MG63 (cell line): ENCODE measurements around the gene KCNQ1. TPM values are rescaled to one million over a fixed set of nuclear protein-coding genes. Genes with fewer than 3 reads are reported as not detected.

Experiments
- DNase-seq: peaks from one replicate; pipeline ENCODE4 v3.0.0-alpha.2; 2020
- H3K27me3 ChIP-seq: fragments of 250-450 bp; sonication (Bioruptor Pico); 2 replicates; pipeline ENCODE4 v1.5.1; 2020; ENCODE audit warnings: mild to moderate bottlenecking, moderate library complexity
- H3K36me3 ChIP-seq: fragments of 250-450 bp; sonication (Bioruptor Pico); 2 replicates; pipeline ENCODE4 v1.5.1; 2020; ENCODE audit warnings: mild to moderate bottlenecking, moderate library complexity
- H3K4me3 ChIP-seq: fragments of 250-450 bp; sonication (Bioruptor Pico); 2 replicates; pipeline ENCODE4 v1.5.1; 2020; ENCODE audit warnings: mild to moderate bottlenecking, moderate library complexity
- H3K9me3 ChIP-seq: fragments of 250-450 bp; sonication (Bioruptor Pico); 2 replicates; pipeline ENCODE4 v1.5.1; 2020; ENCODE audit warnings: mild to moderate bottlenecking, moderate library complexity
- total RNA-seq: library from RNA; depleted of rRNA; stranded (reverse); fragments of >200 nt; shearing (Covaris generic); gene quantifications from 2 replicates; pipeline ENCODE4 v1.2.3, GENCODE V29; 2014; ENCODE audit warnings: low replicate concordance

KCNQ1 gene
- total RNA-seq, 1 experiment from 2014 or later = not detected

DNA sequence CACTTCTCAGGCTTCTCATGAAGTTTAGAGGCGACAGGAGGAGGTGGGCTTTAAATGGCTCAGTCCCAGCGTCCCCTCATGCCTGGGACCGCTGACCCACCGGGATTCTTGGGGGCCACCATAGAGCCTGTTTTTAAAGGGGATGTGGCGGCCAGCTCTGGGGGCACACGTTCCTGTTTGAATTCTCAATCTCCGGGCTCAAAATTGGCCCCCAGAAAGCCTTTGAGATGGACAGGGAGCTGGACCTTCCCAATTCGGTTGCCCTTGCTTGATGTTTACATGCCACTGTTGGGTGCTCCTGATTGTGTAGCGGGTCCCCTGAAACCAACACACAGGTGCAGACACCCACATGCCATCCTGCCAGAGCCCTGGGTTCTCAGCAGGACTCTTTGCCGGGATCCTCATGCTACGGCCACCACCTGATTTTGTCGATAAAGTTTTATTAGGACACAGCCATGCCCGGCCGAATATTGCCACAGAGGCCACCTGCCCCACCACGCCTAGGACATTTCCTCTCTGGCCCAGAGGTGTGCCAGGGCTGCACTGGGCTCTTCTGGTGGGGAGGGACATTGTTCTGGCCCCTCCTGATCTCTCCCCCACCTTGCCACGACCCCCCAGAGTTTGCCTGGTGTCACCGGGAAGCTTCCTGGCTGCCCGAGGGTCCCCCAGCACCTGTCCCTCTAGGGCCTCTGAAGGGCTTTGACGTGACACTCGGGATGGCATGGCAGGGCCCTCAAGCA, 71.6 kb downstream of the KCNQ1 start:
- no peaks in the 10 kb centered on the region for H3K9me3 ChIP-seq
- no peaks in the 10 kb centered on the region for H3K27me3 ChIP-seq
- DNase-seq = no peak
- H3K36me3 ChIP-seq = no peaks in the 10 kb centered on the region
- H3K4me3 ChIP-seq = no peak overlapping the region

DNA sequence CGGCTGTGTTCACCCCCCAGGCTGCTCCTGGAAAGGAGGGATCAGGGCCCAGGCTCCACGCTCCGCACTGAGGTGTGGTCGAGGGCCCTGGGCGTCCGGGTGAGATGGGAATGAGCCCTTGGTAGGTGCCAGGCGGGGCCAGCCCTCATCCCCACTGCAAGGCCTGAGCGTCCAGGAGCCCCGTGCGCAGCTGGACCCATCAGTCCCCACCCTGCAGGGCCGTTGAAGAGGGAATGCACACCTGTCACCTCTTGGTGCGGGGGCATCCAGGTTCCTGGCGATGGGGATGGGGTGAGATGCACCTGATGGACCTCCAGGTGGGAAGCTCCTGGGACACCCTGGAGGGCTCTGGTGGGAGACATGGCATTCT, 72.2 kb downstream of the KCNQ1 start:
- Histone ChIP-seq H3K36me3 (no peaks in the 10 kb centered on the region), H3K27me3 (no peaks in the 10 kb centered on the region), H3K9me3 (no peaks in the 10 kb centered on the region), H3K4me3 (no peak overlapping the region)
- no peak for DNase-seq

DNA sequence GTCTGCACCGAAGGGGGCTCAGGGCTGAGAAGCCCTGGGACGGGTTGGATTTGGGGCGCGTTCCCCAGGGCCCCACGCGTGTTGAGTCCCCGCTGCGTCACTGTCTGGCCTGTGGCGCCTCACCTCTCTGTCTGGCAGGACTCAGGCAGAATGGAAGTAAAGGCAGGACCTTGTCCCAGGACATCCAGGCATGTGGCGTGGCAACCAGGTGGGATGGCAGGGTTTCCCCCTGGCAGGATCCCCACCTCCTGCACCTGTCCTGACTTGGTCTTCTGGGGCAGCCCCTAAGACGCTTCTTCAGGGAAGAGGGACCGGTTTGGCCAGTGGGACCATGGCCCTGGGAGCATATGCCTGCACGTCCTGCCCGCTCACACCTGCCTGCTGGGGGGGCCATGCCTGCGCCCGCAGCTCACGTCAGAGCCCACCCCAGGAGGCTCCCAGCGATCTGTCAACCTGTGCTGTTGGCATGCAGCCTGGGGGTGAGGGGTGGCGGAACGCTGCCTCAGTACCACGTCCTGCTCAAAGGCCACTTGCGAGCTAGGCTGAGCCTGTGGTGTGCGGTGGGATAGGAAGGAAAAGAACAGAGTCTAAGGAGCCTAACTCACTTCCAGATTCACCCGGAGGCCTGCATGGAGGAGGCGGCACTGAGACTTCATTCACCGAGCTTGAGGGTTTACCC, 72.7 kb downstream of the KCNQ1 start:
- no peak for DNase-seq
- Histone ChIP-seq H3K27me3 (no peaks in the 10 kb centered on the region), H3K9me3 (no peaks in the 10 kb centered on the region), H3K4me3 (no peak overlapping the region), H3K36me3 (no peaks in the 10 kb centered on the region)

DNA sequence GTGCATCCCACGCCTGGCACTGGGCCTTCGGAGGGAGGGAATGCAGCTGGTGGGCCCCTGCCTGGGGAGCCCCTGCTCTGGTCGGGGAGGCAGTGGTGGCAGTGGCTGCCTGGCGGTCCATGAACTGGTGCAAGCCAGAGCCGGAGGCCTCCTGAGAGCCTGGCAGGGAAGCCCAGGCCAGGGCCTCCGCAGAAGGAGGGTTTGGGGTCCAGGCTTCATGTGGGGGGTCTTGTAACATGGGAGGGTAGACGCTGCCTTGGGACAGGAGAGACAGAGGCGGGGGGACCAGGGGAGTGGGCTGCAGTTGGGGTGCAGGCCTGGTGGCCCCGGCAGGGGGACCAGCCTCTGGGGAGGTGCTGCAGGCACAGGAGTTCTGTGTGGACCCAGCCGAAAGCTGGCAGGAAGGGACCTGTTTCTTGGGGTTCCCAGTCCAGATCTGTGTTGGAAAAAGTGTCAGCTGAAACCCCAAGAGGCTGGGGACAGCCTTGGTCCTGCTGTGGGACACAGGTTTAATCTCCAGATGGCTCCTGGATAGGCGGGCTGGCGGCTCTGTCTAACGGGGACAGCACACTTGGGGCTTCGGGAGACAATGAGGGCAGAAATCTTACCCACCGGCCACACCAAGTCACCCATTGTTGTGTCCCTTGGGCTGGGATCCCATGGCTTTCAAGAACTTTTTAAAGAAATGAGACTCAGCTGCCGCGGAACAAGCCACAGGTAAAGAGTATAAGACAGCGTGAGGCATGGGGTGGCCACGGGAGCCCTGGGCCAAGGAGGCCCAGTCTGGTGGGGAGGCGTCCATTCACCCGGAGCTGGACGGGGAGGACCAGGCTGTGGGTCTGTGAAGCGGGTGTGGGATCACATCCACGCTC, 73.5 kb downstream of the KCNQ1 start:
- Histone ChIP-seq H3K4me3 (no peak overlapping the region), H3K27me3 (no peaks in the 10 kb centered on the region), H3K36me3 (no peaks in the 10 kb centered on the region), H3K9me3 (no peaks in the 10 kb centered on the region)
- no peak for DNase-seq

DNA sequence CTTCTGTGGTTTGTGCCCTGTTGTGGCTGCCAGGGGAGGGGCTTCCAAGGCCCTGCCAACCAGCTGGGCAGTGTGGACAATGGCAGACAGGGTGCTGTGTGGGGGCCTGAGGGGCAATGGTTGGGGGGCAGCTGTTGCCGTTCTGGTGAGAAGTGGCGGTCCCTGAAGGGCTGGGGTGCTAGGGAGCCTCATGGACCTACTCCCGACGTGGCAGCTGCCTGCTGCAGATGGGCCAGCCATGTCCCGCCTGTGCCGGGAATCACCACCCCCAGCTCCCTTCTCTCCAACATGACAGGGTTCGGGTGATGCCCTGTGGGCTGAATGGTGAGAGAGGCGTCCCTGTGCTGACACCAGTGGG, 74.2 kb downstream of the KCNQ1 start:
- no peak overlapping the region for H3K4me3 ChIP-seq
- no peaks in the 10 kb centered on the region for H3K27me3 ChIP-seq
- no peak for DNase-seq

DNA sequence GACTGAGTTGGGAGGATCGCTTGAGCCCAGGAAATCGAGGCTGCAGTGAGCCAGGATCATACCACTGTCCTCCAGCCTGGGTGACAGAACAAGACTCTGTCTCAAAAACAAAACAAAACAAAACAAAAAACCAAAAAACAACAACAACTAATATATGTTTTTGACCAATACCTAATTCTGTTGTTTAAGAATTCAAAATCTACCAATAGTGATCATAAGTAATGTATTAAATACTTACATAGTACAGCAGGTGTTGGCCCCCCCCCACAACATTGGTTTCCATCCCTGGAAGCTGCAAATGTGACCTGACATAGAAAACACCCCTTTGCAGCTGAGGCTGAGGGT, 74.7 kb downstream of the KCNQ1 start:
- Histone ChIP-seq H3K36me3 (no peaks in the 10 kb centered on the region), H3K9me3 (no peaks in the 10 kb centered on the region), H3K27me3 (no peaks in the 10 kb centered on the region), H3K4me3 (no peak overlapping the region)
- DNase-seq = no peak

More for the DNA sequence above, 74.2 kb downstream of the KCNQ1 start:
- H3K36me3 ChIP-seq = no peaks in the 10 kb centered on the region
- no peaks in the 10 kb centered on the region for H3K9me3 ChIP-seq

DNA sequence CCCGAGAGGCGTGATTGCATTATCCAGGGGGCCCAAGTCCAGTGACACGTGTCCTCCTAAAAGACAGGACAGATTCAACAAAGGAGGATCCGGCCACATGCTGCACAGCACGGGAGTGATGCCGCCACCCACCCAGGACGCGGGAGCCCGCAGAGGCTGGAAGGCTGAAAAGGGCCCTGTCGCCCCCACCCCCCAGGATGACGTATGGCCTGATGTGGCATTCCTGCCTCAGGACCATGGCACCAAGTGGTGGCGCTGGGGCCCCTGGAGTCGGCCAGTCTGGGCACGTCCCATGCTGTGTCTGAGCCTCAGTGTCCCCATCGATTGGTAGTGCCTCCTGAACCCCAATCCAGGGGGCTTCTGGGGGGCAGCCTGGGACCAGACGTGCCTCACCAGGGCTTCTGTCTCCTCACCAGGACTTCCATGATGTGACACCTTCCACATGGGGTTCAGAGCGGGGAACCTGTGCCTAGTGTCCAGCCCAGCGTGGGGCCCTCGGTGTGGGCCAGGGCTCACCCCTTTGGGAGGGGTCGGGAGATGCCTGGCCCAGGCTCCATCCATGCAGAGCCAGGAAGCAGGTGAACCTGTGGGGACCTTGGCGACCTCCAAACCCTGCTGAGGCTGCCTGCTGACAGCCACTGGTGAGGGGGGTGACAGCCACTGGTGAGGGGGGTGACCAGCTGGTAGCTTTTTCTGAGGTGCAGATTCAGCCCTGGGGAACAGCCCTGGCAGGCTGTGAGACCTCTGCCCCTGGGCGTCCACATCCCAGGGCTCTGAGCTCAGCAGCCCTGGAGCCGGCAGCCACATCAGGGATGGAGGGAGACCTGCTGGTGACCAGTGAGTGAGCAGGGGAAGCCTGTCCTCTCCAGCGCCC, 75.3 kb downstream of the KCNQ1 start:
- H3K27me3 ChIP-seq = no peaks in the 10 kb centered on the region
- H3K9me3 ChIP-seq = no peaks in the 10 kb centered on the region
- DNase-seq = no peak
- H3K4me3 ChIP-seq = no peak overlapping the region
- no peaks in the 10 kb centered on the region for H3K36me3 ChIP-seq

DNA sequence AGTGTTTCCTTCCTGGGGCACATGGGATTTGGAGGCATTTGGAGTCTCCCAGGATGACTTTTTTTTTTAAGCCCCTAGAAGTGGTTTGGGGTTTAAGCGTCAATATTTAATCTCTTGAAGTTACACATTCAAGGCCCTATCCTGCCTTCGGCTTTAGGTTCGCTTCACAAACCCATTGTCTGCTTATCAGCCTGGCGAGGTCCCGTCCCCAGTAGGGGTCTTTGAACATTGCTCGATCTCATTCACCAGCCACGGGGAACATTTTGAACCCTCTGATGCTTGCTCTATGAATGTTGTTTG, 75.9 kb downstream of the KCNQ1 start:
- DNase-seq = no peak
- Histone ChIP-seq H3K9me3 (no peaks in the 10 kb centered on the region), H3K36me3 (no peaks in the 10 kb centered on the region), H3K4me3 (no peak overlapping the region), H3K27me3 (no peaks in the 10 kb centered on the region)

DNA sequence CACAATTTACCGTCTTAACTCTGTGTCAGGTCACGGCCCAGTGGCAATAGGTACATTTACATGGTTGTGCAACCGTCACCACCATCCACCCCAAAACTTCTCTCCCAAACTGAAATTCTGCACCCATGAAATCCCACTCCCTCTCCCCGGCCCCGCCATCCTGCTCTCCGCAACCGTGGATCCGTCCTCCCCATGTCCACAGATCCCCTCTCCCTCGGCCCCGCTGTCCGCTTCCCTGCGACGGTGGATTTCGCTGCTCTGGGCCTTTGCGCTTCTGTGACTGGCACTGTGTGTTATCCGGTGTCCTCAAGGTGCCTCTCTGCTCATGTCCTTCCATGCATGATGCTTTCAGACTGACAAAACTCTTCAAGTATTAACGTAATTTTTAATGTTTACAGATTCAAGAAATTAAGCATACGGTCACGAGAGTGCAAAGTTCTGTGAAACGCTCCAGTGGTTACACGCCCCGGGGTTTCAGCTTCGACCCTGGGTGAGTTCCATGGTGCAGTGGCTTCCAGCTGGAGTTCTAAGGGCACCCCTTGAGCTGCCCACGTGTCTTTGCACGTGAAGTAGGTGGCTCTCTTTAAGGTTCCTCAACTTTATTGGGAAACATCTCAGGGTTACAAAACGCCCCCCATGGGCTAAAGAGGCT, 76.4 kb downstream of the KCNQ1 start:
- Histone ChIP-seq H3K9me3 (no peaks in the 10 kb centered on the region), H3K27me3 (no peaks in the 10 kb centered on the region), H3K36me3 (no peaks in the 10 kb centered on the region), H3K4me3 (no peak overlapping the region)
- DNase-seq = no peak

DNA sequence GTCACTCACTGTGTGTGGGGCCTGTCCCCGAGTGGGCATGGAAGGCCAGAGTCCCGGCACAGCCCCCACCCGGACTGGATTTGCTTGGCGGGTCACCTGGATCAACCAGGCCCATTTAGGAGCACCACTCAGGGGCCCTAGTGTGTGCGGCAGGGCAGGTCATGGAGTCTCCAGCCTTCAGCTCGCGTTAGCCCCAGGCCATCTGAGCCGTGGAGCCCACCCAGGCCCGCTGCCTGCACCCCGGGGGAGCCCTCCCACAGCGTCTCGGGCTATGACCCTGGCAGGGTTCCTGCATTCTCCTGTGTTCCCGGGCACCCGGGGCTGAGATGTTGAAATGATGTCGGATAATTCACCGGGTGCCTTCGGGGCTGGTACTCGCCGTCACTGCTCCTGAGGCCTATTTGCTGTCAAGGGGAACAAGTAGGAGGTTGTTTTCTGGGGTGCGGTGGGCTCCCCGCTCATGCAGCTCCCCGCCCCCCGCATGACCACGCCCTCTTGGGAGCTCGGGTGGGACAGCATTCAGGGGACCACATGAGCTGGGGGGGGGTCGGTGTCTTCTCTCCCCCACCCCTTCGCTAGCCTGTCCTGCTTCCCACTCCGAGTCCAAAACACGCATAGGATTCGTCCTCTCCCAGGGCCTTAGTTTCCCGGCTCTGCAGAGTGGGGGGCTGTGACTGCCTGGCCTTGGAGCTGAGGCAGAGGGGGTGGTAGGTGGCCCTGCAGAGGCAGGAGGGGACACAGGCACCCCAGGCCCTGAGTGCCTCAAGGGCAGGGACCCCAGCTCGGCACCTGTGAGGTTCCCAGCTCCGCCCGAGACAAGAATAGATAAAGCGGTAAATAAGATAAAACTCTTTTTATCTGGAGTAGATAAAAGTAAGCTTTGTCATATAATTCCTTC, 77.2 kb downstream of the KCNQ1 start:
- DNase-seq = no peak
- Histone ChIP-seq H3K9me3 (no peaks in the 10 kb centered on the region), H3K27me3 (no peaks in the 10 kb centered on the region), H3K4me3 (no peak overlapping the region), H3K36me3 (no peaks in the 10 kb centered on the region)

DNA sequence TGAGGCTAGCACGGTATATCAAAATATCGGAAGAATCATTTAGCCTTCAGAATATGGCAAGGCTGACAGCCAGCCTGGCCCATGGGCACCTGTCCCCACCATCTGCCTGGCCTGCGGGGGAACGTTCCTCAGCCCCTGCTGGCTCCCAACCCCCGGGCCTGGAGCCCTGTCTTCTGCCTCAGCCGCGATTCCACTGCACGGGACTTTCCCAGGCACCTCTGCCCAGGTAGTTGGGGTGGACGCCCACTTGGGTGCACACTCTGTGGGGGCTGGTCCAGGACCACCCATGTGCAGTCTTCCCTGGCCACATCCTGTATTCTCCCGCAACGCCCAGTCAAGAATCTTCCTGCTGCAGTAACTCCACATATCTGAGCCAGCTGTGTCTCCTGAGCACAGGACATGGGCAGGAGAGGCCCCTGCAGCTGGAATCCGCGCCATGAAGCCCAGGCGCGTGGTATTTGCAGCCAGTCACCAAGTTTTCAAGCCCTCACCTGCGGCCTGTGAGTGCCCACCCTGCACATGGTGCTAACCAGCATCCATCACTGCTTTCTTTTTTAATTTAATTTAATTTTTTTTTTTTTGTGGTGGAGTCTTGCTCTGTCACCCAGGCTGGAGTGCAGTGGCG, 77.9 kb downstream of the KCNQ1 start:
- no peak overlapping the region for H3K4me3 ChIP-seq
- no peaks in the 10 kb centered on the region for H3K36me3 ChIP-seq
- no peak for DNase-seq
- H3K27me3 ChIP-seq = no peaks in the 10 kb centered on the region
- H3K9me3 ChIP-seq = no peaks in the 10 kb centered on the region

DNA sequence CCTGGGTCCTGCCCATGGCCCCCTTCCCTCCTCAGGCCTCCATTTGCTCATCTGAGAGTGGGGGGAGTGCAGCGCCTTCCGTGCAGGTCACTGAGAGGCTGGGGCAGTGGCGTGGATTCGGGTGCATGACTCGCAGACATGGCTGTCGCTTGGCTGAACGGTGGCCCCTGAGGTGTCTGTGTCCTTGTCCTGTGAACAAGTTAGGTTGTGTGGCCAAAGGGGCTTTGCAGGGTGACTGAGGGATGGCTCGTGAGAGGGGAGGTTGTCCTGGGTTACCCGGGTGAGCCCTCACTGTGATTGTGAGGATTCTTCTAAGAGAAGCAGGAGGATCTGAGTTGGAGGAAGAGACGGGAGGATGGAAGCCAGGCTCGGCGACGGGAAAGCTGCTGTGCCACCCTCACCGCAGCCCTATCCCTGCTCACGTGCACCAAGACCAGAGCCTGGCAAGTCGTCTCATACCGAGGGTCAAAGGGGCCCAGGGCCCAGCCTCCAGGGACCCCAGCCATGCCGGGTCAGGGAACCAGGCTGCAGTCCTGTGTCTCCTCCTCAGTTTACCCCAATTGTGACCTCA, 79.1 kb downstream of the KCNQ1 start:
- H3K4me3 ChIP-seq = no peak overlapping the region
- H3K9me3 ChIP-seq = no peaks in the 10 kb centered on the region
- H3K36me3 ChIP-seq = no peaks in the 10 kb centered on the region
- no peak for DNase-seq
- no peaks in the 10 kb centered on the region for H3K27me3 ChIP-seq

DNA sequence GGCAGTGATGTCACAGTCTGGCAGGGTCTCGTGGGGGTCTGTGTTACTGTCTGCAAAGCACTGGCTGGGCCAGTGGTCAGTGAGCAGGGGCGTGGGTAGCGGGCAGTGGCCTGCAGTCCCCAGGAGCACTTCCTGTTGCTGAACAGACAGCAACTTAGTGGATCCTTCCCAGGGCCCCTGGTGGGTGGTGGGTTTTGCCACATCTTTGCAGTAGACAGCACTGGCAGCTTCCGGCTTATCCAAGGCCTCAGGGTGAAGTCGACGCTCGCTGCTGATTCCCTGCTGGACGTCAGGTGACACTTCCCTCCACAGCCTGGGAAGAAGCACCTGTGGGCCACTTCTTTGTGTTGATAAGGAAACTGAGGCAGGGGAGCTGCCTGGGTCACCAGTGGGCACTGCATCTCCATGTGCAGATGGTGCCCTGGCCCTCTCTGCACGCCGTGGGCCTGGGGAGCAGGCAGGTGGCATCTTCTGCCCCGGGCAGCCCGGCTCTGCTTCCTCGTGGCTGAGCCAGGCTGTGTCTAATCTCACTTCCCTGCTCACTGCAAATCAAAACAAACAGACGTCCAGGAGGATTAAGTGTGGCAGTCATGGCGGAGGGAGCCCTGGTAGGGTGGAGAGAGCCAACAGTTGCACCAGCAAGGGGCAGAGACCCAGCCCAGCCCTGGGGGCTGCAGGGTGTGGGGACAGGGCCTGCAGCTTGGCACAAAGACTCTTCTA, 79.8 kb downstream of the KCNQ1 start:
- Histone ChIP-seq H3K4me3 (no peak overlapping the region), H3K36me3 (no peaks in the 10 kb centered on the region), H3K9me3 (no peaks in the 10 kb centered on the region), H3K27me3 (no peaks in the 10 kb centered on the region)
- DNase-seq = no peak

DNA sequence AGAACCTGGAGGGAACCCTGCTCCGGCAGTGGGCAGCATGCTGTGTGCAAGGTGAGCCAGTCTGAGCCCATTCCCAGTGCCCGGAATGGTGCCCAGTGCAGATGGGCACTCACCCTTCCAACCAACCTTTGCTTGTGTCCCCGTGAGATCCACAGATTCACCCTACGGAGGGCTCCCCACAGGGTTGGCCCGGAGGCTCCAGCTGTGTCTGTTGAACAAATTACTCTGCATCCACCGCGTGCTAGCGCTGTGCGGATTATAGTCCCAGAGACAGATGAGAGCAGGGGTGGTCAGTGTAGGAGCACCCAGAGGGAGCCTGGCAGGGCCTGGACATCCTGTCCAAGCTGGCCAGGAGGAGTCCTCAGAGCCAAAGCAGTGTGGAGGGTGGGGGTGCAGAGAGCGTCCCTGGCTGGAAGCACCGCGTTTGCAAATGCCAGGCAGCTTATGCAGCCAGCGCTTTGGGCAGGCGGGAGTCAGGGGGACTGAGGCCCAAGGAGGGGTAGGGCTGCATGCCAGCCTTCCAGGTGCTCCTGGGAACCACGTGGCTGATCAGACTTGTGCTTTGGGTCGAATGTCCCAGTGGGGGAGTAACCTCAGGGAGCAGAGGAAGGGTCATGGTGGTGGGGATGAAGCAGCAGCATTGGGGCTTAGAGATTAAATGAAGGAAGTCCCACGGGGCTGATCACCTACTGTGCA, 80.5 kb downstream of the KCNQ1 start:
- no peak for DNase-seq
- no peak overlapping the region for H3K4me3 ChIP-seq

More for the DNA sequence above, 80.5 kb downstream of the KCNQ1 start:
- H3K9me3 ChIP-seq = no peaks in the 10 kb centered on the region
- no peaks in the 10 kb centered on the region for H3K36me3 ChIP-seq
- no peaks in the 10 kb centered on the region for H3K27me3 ChIP-seq
